Smooth muscle cell (in vitro differentiated cells): ENCODE data around the gene SPECC1. TPM values are rescaled to one million over a fixed set of nuclear protein-coding genes. Genes with fewer than 3 reads are reported as not detected.

Experiments used
- DNase-seq: peaks from one replicate; lab custom pipeline; 2025; ENCODE audit not compliant: unreplicated experiment; lab: John Stamatoyannopoulos, UW
- H2AFZ ChIP-seq: fragments of 200-600 bp; sonication (generic); 2 replicates; pipeline ENCODE4 v1.6.0; 2016; ENCODE audit warnings: antibody characterized with exemption, low read depth, mild to moderate bottlenecking
- H3F3A ChIP-seq: fragments of 200-600 bp; sonication (generic); 2 replicates; pipeline ENCODE4 v1.6.0; 2017; ENCODE audit warnings: antibody characterized with exemption, low read depth
- H3K27ac ChIP-seq: fragments of 200-600 bp; sonication (generic); 2 replicates; pipeline ENCODE4 v1.5.1; 2016; ENCODE audit warnings: low read depth, mild to moderate bottlenecking
- H3K27me3 ChIP-seq: fragments of 200-600 bp; sonication (generic); 2 replicates; pipeline ENCODE4 v1.6.1; 2016; ENCODE audit warnings: low read depth, mild to moderate bottlenecking
- H3K36me3 ChIP-seq: fragments of 200-600 bp; sonication (generic); 2 replicates; pipeline ENCODE4 v1.5.1; 2016; ENCODE audit warnings: low read depth
- H3K4me1 ChIP-seq: fragments of 200-600 bp; sonication (generic); 2 replicates; pipeline ENCODE4 v1.5.1; 2016; ENCODE audit warnings: low read depth
- H3K4me2 ChIP-seq: fragments of 200-600 bp; sonication (generic); 2 replicates; pipeline ENCODE4 v1.6.0; 2016; ENCODE audit warnings: mild to moderate bottlenecking
- H3K4me3 ChIP-seq: fragments of 200-600 bp; sonication (generic); 2 replicates; pipeline ENCODE4 v1.5.1; 2016; ENCODE audit warnings: mild to moderate bottlenecking
- H3K79me2 ChIP-seq: fragments of 200-600 bp; sonication (generic); 2 replicates; pipeline ENCODE4 v1.6.0; 2016; ENCODE audit warnings: low read depth, mild to moderate bottlenecking
- H3K9ac ChIP-seq: fragments of 200-600 bp; sonication (generic); 2 replicates; pipeline ENCODE4 v1.6.0; 2016; ENCODE audit warnings: low read depth
- H3K9me3 ChIP-seq: fragments of 200-600 bp; sonication (generic); replicated peaks from 2 replicates; pipeline ENCODE4 v1.5.1; 2016; ENCODE audit warnings: low read depth
- H4K20me1 ChIP-seq: fragments of 200-600 bp; sonication (generic); 2 replicates; pipeline ENCODE4 v1.6.0; 2016; ENCODE audit warnings: low read depth
- WGBS: methylation state at CpG from one replicate; pipeline ENCODE4 v1.1.7; 2016; ENCODE audit warnings: low lambda C conversion rate; 5-methylcytosine and 5-hydroxymethylcytosine counted together
- polyA plus RNA-seq: library from polyadenylated mRNA; unstranded; fragments of >200 nt; fragmentation: Nextera tagmentation; extraction: Ambion mirVana; gene quantifications from 2 replicates; pipeline ENCODE4 v1.2.1, GENCODE V29; 2016
- total RNA-seq: library from RNA; depleted of rRNA; stranded (reverse); fragments of >200 nt; gene quantifications from 2 replicates; pipeline ENCODE4 v1.2.3, GENCODE V29; 2014
- TF ChIP-seq, protein P1 (sequence below): fragments of 200-600 bp; sonication (generic); IDR thresholded peaks from 2 replicates; pipeline ENCODE4 v1.5.1; 2017; ENCODE audit warnings: borderline replicate concordance, mild to moderate bottlenecking, antibody characterized with exemption; ENCODE audit not compliant: insufficient read depth, poor library complexity, severe bottlenecking

Gene SPECC1
- total and polyA plus RNA-seq, 2 experiments from 2014 or later, result 20.0 to 72.0 TPM

DNA sequence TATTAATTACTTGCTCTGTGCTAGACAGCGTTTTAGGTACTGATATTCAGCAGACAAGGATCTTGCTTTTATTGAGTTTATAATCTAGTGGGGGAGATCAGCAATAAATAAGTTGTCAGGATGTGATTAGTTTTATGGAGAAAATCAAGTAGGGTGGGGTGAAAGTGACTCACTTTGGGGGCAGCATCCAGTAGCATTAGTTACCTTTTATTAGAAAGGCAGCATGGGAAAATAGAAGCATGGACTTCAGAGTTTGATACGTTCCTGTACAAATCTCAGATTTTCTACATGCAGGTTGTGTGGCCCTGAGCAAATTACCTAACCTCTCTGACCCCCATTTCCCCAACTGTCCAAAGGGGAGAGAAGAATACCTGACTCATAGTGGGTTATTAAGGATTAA is 42.5 kb downstream of the SPECC1 start:
- no peaks in the 10 kb centered on the region for H4K20me1 ChIP-seq
- no peak overlapping the region for H3K4me3 ChIP-seq
- no peaks in the 10 kb centered on the region for H3K27me3 ChIP-seq
- 92% methylated on average over 2 of the region's 2 CpGs for WGBS
- no peaks in the 10 kb centered on the region for H3K9me3 ChIP-seq
- no peak overlapping the region for H3K27ac ChIP-seq
- TF ChIP-seq, protein P1, sequence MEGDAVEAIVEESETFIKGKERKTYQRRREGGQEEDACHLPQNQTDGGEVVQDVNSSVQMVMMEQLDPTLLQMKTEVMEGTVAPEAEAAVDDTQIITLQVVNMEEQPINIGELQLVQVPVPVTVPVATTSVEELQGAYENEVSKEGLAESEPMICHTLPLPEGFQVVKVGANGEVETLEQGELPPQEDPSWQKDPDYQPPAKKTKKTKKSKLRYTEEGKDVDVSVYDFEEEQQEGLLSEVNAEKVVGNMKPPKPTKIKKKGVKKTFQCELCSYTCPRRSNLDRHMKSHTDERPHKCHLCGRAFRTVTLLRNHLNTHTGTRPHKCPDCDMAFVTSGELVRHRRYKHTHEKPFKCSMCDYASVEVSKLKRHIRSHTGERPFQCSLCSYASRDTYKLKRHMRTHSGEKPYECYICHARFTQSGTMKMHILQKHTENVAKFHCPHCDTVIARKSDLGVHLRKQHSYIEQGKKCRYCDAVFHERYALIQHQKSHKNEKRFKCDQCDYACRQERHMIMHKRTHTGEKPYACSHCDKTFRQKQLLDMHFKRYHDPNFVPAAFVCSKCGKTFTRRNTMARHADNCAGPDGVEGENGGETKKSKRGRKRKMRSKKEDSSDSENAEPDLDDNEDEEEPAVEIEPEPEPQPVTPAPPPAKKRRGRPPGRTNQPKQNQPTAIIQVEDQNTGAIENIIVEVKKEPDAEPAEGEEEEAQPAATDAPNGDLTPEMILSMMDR, result no peak
- H3K9ac ChIP-seq, result no peak overlapping the region
- H2AFZ ChIP-seq, result no peak overlapping the region
- no peaks in the 10 kb centered on the region for H3K4me1 ChIP-seq
- no peaks in the 10 kb centered on the region for H3F3A ChIP-seq
- no peak overlapping the region for H3K4me2 ChIP-seq
- no peaks in the 10 kb centered on the region for H3K36me3 ChIP-seq
- H3K79me2 ChIP-seq, result no peaks in the 10 kb centered on the region
- DNase-seq, result no peak

DNA sequence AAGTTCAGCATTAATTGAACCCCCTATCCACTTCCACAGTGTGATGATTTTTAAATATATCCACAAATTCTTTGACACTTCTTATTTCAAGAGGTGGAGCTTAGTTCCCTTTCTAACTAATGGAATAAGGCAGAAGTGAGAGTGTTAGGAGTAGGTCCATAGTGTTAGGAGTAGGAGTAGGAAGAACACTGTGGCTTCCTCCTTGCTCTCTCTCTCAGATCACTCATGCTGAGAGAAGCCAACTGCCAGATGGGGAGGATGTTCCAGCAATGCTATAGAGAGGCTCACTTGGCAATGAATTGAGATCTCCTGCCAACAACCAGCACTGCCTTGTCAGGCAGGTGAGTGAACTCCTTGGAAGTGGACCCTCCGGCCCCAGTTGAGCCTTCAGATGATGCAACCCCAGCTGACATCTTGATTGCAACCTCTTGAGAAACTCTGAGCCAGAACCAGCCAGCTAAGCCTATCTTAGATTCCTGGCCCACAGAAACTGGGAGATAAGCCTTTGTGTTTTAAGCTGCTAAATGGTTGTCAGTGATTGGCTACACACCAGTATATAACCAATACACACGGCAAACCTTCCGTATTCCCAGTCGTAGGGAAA is 44.3 kb downstream of the SPECC1 start:
- no peak overlapping the region for H3K4me2 ChIP-seq
- H2AFZ ChIP-seq, result no peak overlapping the region
- H3F3A ChIP-seq, result no peaks in the 10 kb centered on the region
- no peaks in the 10 kb centered on the region for H3K27me3 ChIP-seq
- H4K20me1 ChIP-seq, result no peaks in the 10 kb centered on the region
- no peak for DNase-seq
- TF ChIP-seq, protein P1, result no peak
- H3K4me3 ChIP-seq, result no peak overlapping the region
- no peaks in the 10 kb centered on the region for H3K79me2 ChIP-seq
- WGBS, result 97% methylated on average over 4 of the region's 4 CpGs
- no peaks in the 10 kb centered on the region for H3K4me1 ChIP-seq
- no peaks in the 10 kb centered on the region for H3K36me3 ChIP-seq
- no peaks in the 10 kb centered on the region for H3K9me3 ChIP-seq
- no peak overlapping the region for H3K27ac ChIP-seq
- no peak overlapping the region for H3K9ac ChIP-seq

DNA sequence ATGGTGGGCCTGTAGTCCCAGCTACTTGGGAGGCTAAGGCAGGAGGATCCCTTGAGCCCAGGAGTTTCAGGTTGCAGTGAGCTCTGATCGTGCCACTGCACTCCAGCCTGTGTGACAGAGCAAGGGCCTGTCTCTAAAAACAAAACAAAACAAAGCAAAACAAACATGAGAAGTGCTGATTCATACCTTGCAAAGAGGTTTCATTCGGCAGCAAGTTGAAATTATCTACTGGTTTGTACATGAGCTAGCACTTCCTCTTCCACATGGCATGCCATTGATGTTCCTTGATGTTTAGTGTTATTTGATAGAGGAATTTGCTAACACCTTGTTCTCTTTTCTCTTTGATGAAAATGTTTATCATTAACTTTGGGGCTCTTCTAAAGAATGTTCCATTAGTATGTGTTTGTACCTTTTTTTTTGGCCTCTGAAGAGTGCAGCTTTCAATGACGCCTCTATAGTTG is 50.6 kb downstream of the SPECC1 start:
- no peaks in the 10 kb centered on the region for H3K27me3 ChIP-seq
- no peak overlapping the region for H3K4me3 ChIP-seq
- H3K9ac ChIP-seq, result no peak overlapping the region
- H3K9me3 ChIP-seq, result no peaks in the 10 kb centered on the region
- 62% methylated on average over 3 of the region's 3 CpGs for WGBS
- no peak for DNase-seq
- H3F3A ChIP-seq, result peaks cover 5% of the 10 kb centered on the region
- H2AFZ ChIP-seq, result no peak overlapping the region
- H3K4me1 ChIP-seq, result no peaks in the 10 kb centered on the region
- H3K36me3 ChIP-seq, result no peaks in the 10 kb centered on the region
- H3K79me2 ChIP-seq, result no peaks in the 10 kb centered on the region
- H4K20me1 ChIP-seq, result no peaks in the 10 kb centered on the region
- H3K4me2 ChIP-seq, result no peak overlapping the region
- no peak overlapping the region for H3K27ac ChIP-seq
- TF ChIP-seq, protein P1, result no peak
